GM18519 (cell line): ENCODE measurements around the gene IER5.
"Not testable (repeated sequence)": the region's sequence is repeated elsewhere in the genome, so short reads cannot be mapped to it uniquely, and the experiment has no call there.

Experiments used
- ATAC-seq: cut with Tn5 transposase; IDR thresholded peaks from one replicate; pipeline ENCODE4 v1.9.1; 2021; ENCODE audit warnings: mild to moderate bottlenecking, moderate library complexity; ENCODE audit not compliant: unreplicated experiment, low FRiP score

The IER5 gene

GRCh38 chr1:181111559-181111958, 23.1 kb downstream of the IER5 start:
- ATAC-seq, result no peak

- ATAC-seq, result no peak
These were observed 23.8 kb downstream of the IER5 start for GRCh38 chr1:181112071-181112929.

- no peak for ATAC-seq
These were observed 24.6 kb downstream of the IER5 start for GRCh38 chr1:181113059-181113641.

- ATAC-seq, result no peak
These were observed 26.3 kb downstream of the IER5 start for GRCh38 chr1:181114574-181115367.

- no peak for ATAC-seq
These were observed 26.8 kb downstream of the IER5 start for GRCh38 chr1:181115368-181115684.

GRCh38 chr1:181115971-181116370, 27.5 kb downstream of the IER5 start:
- not testable (repeated sequence) for ATAC-seq

GRCh38 chr1:181116819-181117390, 28.4 kb downstream of the IER5 start:
- ATAC-seq, result no peak

GRCh38 chr1:181117648-181118449, 29.3 kb downstream of the IER5 start:
- no peak for ATAC-seq

GRCh38 chr1:181119093-181119989, 30.8 kb downstream of the IER5 start:
- ATAC-seq, result no peak

- ATAC-seq, result no peak
These were observed 32.4 kb downstream of the IER5 start for GRCh38 chr1:181120924-181121323.

- no peak for ATAC-seq
These were observed 33.0 kb downstream of the IER5 start for GRCh38 chr1:181121498-181121897.

- ATAC-seq, result no peak
These were observed 33.7 kb downstream of the IER5 start for GRCh38 chr1:181122222-181122621.

- no peak for ATAC-seq
These were observed 34.7 kb downstream of the IER5 start for GRCh38 chr1:181123173-181123572.

- no peak for ATAC-seq
These were observed 35.8 kb downstream of the IER5 start for GRCh38 chr1:181124291-181124751.

- ATAC-seq, result no peak
These were observed 37.8 kb downstream of the IER5 start for GRCh38 chr1:181126289-181126688.

- ATAC-seq, result no peak
These were observed 38.5 kb downstream of the IER5 start for GRCh38 chr1:181126871-181127587.

- no peak for ATAC-seq
These were observed 39.5 kb downstream of the IER5 start for GRCh38 chr1:181127898-181128453.
